ENCODE data around the gene SCFD2. TPM values are rescaled to one million over a fixed set of nuclear protein-coding genes. Genes with fewer than 3 reads are reported as not detected.

Gene SCFD2
- total and polyA plus RNA-seq, 10 of the 15 experiments (the other 5 are each of a cell fraction or from before 2014, with no cell fraction given) = 4.8 to 37.6 (median 24.9) TPM

- H4K20me1 ChIP-seq (ENCODE audit: control insufficient read depth, insufficient read depth) = no peaks in the 10 kb centered on the region
- in situ Hi-C loops (cut with MboI) (no loop called here), intact Hi-C loops (cut with micrococcal nuclease; ENCODE audit: unreplicated experiment) (no loop called here)
- no peak overlapping the region for H3K4me3 ChIP-seq
- H2AFZ ChIP-seq (ENCODE audit: control insufficient read depth, low read depth, low read length) = no peak overlapping the region
- H3K4me2 ChIP-seq (ENCODE audit: control insufficient read depth, insufficient read depth) = no peak overlapping the region
- FAIRE-seq = no peak
- H3K27me3 ChIP-seq (replicated peaks in 1 of 2; ENCODE audit: control insufficient read depth in 2 of 2, insufficient read depth in 2 of 2, low read length in 1 of 2) = no peaks in the 10 kb centered on the region
- no peak for ATAC-seq
- CTCF ChIA-PET = interaction anchor here (1.1 kb wide), 1 partner anchor 68 kb away, joined by 3 read pairs; no protein-coding TSS in a partner anchor
- no peak overlapping the region for H3K9ac ChIP-seq (ENCODE audit: control insufficient read depth, insufficient read depth, low read length)
- H3K4me1 ChIP-seq (ENCODE audit: control insufficient read depth, insufficient read depth, low read length) = no peaks in the 10 kb centered on the region
- BruUV-seq (replicated peaks) = no TSS peak
- H3K36me3 ChIP-seq (ENCODE audit: control insufficient read depth in 2 of 2, insufficient read depth in 2 of 2, low read length in 1 of 2) = no peaks in the 10 kb centered on the region
- no peak for TF ChIP-seq ASH2L (IDR thresholded peaks at IDR 0.05; ENCODE audit: borderline replicate concordance, low read depth)
- TF ChIP-seq ETV6 (conservative IDR thresholded peaks at IDR 0.05 in 1 of 2, IDR thresholded peaks at IDR 0.05 in 1 of 2; ENCODE audit: borderline replicate concordance in 1 of 2, low read depth in 1 of 2) = no peak
- TF ChIP-seq NFYA (IDR thresholded peaks at IDR 0.05; ENCODE audit: borderline replicate concordance, low read depth, low read length) = no peak
- no peak for TF ChIP-seq CHD2 (IDR thresholded peaks at IDR 0.05; ENCODE audit: borderline replicate concordance, low read depth, low read length)
- no peak for TF ChIP-seq E2F4 (IDR thresholded peaks at IDR 0.05; ENCODE audit: low read depth, low read length)
- no peak for TF ChIP-seq FOXM1 (IDR thresholded peaks at IDR 0.05; ENCODE audit: low read depth, low read length)
- TF ChIP-seq, protein P1, sequence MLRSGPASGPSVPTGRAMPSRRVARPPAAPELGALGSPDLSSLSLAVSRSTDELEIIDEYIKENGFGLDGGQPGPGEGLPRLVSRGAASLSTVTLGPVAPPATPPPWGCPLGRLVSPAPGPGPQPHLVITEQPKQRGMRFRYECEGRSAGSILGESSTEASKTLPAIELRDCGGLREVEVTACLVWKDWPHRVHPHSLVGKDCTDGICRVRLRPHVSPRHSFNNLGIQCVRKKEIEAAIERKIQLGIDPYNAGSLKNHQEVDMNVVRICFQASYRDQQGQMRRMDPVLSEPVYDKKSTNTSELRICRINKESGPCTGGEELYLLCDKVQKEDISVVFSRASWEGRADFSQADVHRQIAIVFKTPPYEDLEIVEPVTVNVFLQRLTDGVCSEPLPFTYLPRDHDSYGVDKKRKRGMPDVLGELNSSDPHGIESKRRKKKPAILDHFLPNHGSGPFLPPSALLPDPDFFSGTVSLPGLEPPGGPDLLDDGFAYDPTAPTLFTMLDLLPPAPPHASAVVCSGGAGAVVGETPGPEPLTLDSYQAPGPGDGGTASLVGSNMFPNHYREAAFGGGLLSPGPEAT (IDR thresholded peaks at IDR 0.05; ENCODE audit: low read depth) = no peak
- no peak for TF ChIP-seq SIX5 (IDR thresholded peaks at IDR 0.05; ENCODE audit: low read depth, low read length, severe bottlenecking)
- TF ChIP-seq, protein P2, sequence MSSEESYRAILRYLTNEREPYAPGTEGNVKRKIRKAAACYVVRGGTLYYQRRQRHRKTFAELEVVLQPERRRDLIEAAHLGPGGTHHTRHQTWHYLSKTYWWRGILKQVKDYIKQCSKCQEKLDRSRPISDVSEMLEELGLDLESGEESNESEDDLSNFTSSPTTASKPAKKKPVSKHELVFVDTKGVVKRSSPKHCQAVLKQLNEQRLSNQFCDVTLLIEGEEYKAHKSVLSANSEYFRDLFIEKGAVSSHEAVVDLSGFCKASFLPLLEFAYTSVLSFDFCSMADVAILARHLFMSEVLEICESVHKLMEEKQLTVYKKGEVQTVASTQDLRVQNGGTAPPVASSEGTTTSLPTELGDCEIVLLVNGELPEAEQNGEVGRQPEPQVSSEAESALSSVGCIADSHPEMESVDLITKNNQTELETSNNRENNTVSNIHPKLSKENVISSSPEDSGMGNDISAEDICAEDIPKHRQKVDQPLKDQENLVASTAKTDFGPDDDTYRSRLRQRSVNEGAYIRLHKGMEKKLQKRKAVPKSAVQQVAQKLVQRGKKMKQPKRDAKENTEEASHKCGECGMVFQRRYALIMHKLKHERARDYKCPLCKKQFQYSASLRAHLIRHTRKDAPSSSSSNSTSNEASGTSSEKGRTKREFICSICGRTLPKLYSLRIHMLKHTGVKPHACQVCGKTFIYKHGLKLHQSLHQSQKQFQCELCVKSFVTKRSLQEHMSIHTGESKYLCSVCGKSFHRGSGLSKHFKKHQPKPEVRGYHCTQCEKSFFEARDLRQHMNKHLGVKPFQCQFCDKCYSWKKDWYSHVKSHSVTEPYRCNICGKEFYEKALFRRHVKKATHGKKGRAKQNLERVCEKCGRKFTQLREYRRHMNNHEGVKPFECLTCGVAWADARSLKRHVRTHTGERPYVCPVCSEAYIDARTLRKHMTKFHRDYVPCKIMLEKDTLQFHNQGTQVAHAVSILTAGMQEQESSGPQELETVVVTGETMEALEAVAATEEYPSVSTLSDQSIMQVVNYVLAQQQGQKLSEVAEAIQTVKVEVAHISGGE (CRISPR knock-in tag; IDR thresholded peaks at IDR 0.05) = no peak
- no peak for TF ChIP-seq FOXK2 (IDR thresholded peaks at IDR 0.05)
- SMC1A ChIA-PET (ENCODE audit: uncharacterized antibody, unreplicated experiment) = no interaction called here
- H3K79me2 ChIP-seq (ENCODE audit: control insufficient read depth, insufficient read depth, low read length) = no peaks in the 10 kb centered on the region
- RAD21 ChIA-PET (ENCODE audit: unreplicated experiment) = no interaction called here
- no peak overlapping the region for H3K27ac ChIP-seq (ENCODE audit: control insufficient read depth, insufficient read depth)
- no peaks in the 10 kb centered on the region for H3K9me3 ChIP-seq (replicated peaks; ENCODE audit: control insufficient read depth, insufficient read depth, low read length)
- WGBS (ENCODE audit: insufficient coverage, insufficient replicate concordance, low lambda C conversion rate, missing lambda C conversion rate) = 92% methylated on average over 2 of the region's 2 CpGs
- no peak for DNase-seq (ENCODE audit: low read depth, low spot score)
- POLR2A ChIA-PET = interaction anchor here (0.6 kb wide), 1 partner anchor 1294 kb away, joined by 4 read pairs; no protein-coding TSS in a partner anchor
Observed at GRCh38 chr4:52843351-52843750, 522.5 kb downstream of the SCFD2 start.
